GM19193 (cell line): ENCODE measurements around the gene ASB15.

Experiments used
- POLR2A ChIP-seq: IDR thresholded peaks from 4 replicates; pipeline ENCODE4 v1.6.1; 2011; ENCODE audit not compliant: insufficient read depth, insufficient read length; ENCODE audit errors: extremely low read depth

Gene ASB15

GRCh38 chr7:123622660-123623386, 21.2 kb downstream of the ASB15 start:
- no peak for TF ChIP-seq POLR2A

DNA sequence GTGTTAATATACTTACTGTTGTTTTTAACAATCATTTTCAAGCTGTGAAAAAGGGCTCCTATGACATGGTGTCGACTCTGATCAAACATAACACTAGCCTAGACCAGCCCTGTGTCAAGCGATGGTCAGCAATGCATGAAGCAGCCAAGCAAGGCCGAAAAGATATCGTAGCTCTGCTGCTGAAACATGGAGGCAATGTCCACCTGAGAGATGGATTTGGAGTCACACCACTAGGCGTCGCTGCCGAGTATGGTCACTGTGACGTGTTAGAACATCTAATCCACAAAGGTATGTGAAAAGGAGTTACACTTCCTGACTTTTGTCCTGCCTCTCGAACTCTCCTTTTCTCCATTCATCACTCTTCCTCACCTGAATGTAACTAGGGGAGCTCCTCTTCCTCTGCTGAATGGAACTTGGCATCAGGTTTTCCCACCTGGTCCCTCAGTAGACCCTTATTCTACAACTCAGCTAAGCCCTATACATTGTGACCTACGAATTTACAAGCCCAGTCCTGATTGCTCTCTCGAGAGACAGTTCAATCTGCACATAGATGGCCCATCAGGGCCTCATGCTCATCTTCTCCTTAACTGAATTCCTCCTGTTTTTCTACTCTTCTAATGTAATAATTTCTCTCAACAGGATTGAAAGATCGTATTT, 23.0 kb downstream of the ASB15 start:
- TF ChIP-seq POLR2A = no peak

GRCh38 chr7:123625254-123625653, 23.6 kb downstream of the ASB15 start:
- no peak for TF ChIP-seq POLR2A

GRCh38 chr7:123627851-123628250, 26.2 kb downstream of the ASB15 start:
- TF ChIP-seq POLR2A = no peak

GRCh38 chr7:123628829-123629228, 27.2 kb downstream of the ASB15 start:
- TF ChIP-seq POLR2A = no peak

DNA sequence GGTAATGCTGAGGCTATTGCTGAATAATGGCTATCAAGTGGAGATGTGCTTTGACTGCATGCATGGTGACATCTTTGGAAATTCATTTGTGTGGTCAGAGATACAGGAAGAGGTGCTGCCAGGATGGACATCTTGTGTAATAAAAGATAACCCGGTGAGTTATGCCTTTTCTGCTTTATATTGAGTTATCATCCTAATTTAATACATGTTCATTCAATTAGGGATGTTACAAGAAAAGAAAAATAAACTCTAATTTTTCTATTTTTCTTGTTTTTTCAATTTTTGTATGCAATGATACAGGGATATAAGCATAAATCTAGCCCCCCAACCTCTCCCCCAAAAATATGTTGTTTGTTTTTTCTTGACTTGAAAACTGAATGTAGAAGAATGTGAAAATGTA, 27.7 kb downstream of the ASB15 start:
- no peak for TF ChIP-seq POLR2A

- no peak for TF ChIP-seq POLR2A
These were observed 31.2 kb downstream of the ASB15 start for GRCh38 chr7:123632808-123633207.

GRCh38 chr7:123633553-123633952, 31.9 kb downstream of the ASB15 start:
- no peak for TF ChIP-seq POLR2A

GRCh38 chr7:123635551-123636359, 34.1 kb downstream of the ASB15 start:
- TF ChIP-seq POLR2A = no peak

GRCh38 chr7:123637203-123637602, 35.6 kb downstream of the ASB15 start:
- no peak for TF ChIP-seq POLR2A

- no peak for TF ChIP-seq POLR2A
These were observed 36.3 kb downstream of the ASB15 start for GRCh38 chr7:123637878-123638277.

DNA sequence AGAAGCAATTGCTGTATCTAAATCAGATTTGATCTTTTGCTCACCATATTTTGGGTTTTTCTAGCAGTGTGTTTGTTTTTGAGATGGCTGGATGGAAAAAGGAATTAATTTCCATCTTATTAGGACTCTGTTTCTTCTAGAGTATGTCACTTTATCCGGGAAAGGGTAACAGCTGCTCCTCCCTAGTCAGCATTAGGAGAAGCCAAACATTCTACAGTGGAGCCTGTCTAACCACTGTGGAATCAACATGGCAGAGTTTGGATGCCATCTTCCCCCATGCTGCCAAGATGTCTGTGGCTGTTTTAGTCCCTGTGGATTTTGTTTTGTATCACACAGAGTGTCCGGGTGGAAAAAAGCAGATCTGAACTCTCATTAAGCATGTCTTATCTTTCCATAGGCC, 38.0 kb downstream of the ASB15 start:
- TF ChIP-seq POLR2A = no peak

GRCh38 chr7:123640583-123640982, 39.0 kb downstream of the ASB15 start:
- no peak for TF ChIP-seq POLR2A

GRCh38 chr7:123641901-123642300, 40.3 kb downstream of the ASB15 start:
- no peak for TF ChIP-seq POLR2A
